ENCODE measurements around the gene HTR7.

The HTR7 gene

DNA sequence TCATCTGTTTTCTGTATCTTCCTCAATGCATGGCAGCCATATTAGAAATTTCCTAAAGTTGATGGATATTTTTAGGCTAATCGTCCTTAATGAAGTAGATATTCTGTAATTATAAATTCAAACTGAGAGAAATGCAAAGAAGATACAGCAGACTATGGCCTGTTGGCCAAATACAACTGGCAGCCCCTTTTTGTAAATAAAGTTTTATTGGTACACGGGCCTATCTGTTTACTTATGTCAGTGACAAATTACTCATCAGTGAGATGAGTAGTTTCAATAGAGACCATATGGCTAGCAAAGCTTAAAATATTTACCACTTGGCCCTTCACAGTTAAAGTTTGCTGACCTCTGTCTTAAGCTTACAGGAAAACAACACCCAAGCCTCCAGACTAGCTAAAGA is 112.3 kb downstream of the HTR7 start:
- TF ChIP-seq ZBTB7A (IDR thresholded peaks at IDR 0.05; ENCODE audit: low read depth) (no peak), CEBPB (IDR thresholded peaks at IDR 0.05) (no peak), RAD21 (IDR thresholded peaks at IDR 0.05; ENCODE audit: low read depth) (no peak), TEAD4 (IDR thresholded peaks at IDR 0.05) (no peak), EP300 (IDR thresholded peaks at IDR 0.05; ENCODE audit: borderline replicate concordance) (no peak), NFIC (IDR thresholded peaks at IDR 0.05) (no peak), FOXM1 (IDR thresholded peaks at IDR 0.05; ENCODE audit: borderline replicate concordance, low read depth) (no peak), TAF1 (IDR thresholded peaks at IDR 0.05; ENCODE audit: low read depth) (no peak), EGR1 (IDR thresholded peaks at IDR 0.05) (no peak), CREB1 (IDR thresholded peaks at IDR 0.05; ENCODE audit: low read depth) (no peak), YY1 (IDR thresholded peaks at IDR 0.05; ENCODE audit: low read depth) (no peak), TCF12 (IDR thresholded peaks at IDR 0.05; ENCODE audit: low read depth) (no peak)
- TF ChIP-seq, protein P1, sequence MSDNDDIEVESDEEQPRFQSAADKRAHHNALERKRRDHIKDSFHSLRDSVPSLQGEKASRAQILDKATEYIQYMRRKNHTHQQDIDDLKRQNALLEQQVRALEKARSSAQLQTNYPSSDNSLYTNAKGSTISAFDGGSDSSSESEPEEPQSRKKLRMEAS (IDR thresholded peaks at IDR 0.05) = no peak
- TF ChIP-seq, protein P2, sequence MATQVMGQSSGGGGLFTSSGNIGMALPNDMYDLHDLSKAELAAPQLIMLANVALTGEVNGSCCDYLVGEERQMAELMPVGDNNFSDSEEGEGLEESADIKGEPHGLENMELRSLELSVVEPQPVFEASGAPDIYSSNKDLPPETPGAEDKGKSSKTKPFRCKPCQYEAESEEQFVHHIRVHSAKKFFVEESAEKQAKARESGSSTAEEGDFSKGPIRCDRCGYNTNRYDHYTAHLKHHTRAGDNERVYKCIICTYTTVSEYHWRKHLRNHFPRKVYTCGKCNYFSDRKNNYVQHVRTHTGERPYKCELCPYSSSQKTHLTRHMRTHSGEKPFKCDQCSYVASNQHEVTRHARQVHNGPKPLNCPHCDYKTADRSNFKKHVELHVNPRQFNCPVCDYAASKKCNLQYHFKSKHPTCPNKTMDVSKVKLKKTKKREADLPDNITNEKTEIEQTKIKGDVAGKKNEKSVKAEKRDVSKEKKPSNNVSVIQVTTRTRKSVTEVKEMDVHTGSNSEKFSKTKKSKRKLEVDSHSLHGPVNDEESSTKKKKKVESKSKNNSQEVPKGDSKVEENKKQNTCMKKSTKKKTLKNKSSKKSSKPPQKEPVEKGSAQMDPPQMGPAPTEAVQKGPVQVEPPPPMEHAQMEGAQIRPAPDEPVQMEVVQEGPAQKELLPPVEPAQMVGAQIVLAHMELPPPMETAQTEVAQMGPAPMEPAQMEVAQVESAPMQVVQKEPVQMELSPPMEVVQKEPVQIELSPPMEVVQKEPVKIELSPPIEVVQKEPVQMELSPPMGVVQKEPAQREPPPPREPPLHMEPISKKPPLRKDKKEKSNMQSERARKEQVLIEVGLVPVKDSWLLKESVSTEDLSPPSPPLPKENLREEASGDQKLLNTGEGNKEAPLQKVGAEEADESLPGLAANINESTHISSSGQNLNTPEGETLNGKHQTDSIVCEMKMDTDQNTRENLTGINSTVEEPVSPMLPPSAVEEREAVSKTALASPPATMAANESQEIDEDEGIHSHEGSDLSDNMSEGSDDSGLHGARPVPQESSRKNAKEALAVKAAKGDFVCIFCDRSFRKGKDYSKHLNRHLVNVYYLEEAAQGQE (IDR thresholded peaks at IDR 0.05; ENCODE audit: low read depth) = no peak
- TF ChIP-seq, protein P3, sequence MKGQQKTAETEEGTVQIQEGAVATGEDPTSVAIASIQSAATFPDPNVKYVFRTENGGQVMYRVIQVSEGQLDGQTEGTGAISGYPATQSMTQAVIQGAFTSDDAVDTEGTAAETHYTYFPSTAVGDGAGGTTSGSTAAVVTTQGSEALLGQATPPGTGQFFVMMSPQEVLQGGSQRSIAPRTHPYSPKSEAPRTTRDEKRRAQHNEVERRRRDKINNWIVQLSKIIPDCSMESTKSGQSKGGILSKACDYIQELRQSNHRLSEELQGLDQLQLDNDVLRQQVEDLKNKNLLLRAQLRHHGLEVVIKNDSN (IDR thresholded peaks at IDR 0.05) = no peak

DNA sequence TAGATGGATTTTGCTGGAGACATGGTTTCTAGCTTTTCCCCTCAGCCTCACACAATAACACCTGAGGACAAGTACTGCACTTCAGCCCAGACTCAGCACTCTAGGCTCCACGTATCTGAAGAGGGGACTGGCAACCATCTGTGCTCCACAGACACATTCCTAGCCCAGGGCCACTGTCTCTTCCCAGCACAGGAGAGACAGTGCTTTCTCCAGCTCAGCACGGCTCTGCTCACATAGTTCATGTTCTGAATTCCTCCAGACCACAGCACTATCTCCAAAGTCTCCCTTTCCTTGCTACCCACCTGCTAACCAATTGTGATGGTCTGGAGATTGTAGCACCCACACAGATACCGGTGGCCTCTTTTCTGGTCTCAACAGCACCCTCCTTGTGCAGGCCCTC is 114.5 kb downstream of the HTR7 start:
- TF ChIP-seq FOXM1 (IDR thresholded peaks at IDR 0.05; ENCODE audit: borderline replicate concordance, low read depth) (no peak), ZBTB7A (IDR thresholded peaks at IDR 0.05; ENCODE audit: low read depth) (no peak), EP300 (IDR thresholded peaks at IDR 0.05; ENCODE audit: borderline replicate concordance) (no peak), EGR1 (IDR thresholded peaks at IDR 0.05) (no peak), TAF1 (IDR thresholded peaks at IDR 0.05; ENCODE audit: low read depth) (no peak), TEAD4 (IDR thresholded peaks at IDR 0.05) (no peak), YY1 (IDR thresholded peaks at IDR 0.05; ENCODE audit: low read depth) (no peak), CEBPB (IDR thresholded peaks at IDR 0.05) (no peak), NFIC (IDR thresholded peaks at IDR 0.05) (no peak), CREB1 (IDR thresholded peaks at IDR 0.05; ENCODE audit: low read depth) (no peak), TCF12 (IDR thresholded peaks at IDR 0.05; ENCODE audit: low read depth) (no peak), RAD21 (IDR thresholded peaks at IDR 0.05; ENCODE audit: low read depth) (no peak)
- TF ChIP-seq, protein P3 (IDR thresholded peaks at IDR 0.05) = no peak
- TF ChIP-seq, protein P1 (IDR thresholded peaks at IDR 0.05) = no peak
- TF ChIP-seq, protein P2 (IDR thresholded peaks at IDR 0.05; ENCODE audit: low read depth) = no peak

DNA sequence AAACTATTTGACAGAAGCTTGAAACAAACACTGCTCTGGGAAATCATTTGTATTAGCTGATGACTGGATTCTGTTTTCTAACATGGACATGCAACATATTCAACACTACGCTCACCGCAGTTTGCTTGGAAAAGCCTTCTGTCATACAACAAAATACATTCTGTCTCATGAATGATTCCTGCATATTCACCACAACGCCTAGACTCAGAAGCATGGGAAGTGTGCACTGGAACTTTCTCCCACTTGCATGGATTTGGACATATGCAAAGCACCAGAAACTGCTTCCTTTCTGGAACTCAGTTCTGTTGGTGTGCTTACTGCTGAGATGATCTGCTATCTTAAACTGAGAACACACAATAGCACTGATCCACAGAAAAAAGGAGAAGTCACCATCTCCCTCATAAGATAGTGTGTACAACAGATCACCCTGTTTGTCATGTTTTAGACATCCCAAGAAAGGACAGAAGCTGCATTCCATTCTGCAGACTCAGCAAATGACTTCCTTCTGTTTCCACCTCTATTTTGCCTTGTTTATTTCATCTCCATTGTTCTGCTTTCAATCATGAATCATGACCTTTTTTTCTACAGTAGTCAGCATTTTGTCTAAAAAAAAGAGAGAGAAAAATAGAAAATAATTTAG is 115.8 kb downstream of the HTR7 start:
- TF ChIP-seq CREB1 (IDR thresholded peaks at IDR 0.05; ENCODE audit: low read depth) = no peak
- TF ChIP-seq EGR1 (IDR thresholded peaks at IDR 0.05) = no peak
- no peak for TF ChIP-seq CEBPB (IDR thresholded peaks at IDR 0.05)
- TF ChIP-seq TAF1 (IDR thresholded peaks at IDR 0.05; ENCODE audit: low read depth) = no peak
- no peak for TF ChIP-seq YY1 (IDR thresholded peaks at IDR 0.05; ENCODE audit: low read depth)
- TF ChIP-seq, protein P2 (IDR thresholded peaks at IDR 0.05; ENCODE audit: low read depth) = no peak
- no peak for TF ChIP-seq ZBTB7A (IDR thresholded peaks at IDR 0.05; ENCODE audit: low read depth)

DNA sequence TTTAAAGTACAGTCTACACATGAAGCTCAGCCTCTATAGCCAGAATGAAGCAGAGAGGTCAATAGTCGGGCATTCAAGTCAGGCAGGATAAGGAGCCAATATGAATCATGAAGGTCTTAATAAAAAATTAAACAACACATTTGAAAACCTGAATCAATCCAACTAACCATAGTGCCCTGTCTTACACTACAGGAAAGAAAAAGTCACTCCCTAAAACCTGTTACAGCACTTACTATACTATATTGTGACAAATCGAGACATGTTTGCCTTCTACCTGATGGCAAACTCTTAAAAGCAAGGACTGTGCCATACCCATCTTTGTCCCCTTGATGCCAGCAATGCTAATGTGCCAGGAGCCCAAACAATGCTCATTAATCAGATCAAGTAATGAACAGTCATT is 117.6 kb downstream of the HTR7 start:
- TF ChIP-seq EGR1 (IDR thresholded peaks at IDR 0.05) = no peak
- no peak for TF ChIP-seq YY1 (IDR thresholded peaks at IDR 0.05; ENCODE audit: low read depth)
- TF ChIP-seq EP300 (IDR thresholded peaks at IDR 0.05; ENCODE audit: borderline replicate concordance) = no peak
- TF ChIP-seq, protein P2 (IDR thresholded peaks at IDR 0.05; ENCODE audit: low read depth) = no peak
- no peak for TF ChIP-seq RAD21 (IDR thresholded peaks at IDR 0.05; ENCODE audit: low read depth)
- TF ChIP-seq, protein P3 (IDR thresholded peaks at IDR 0.05) = no peak
- TF ChIP-seq CREB1 (IDR thresholded peaks at IDR 0.05; ENCODE audit: low read depth) = no peak

Measured in Ishikawa (cell line).